Large intestine (tissue), 3 donors: ENCODE results near the gene CDH23. TPM values are rescaled to one million over a fixed set of nuclear protein-coding genes. Genes with fewer than 3 reads are reported as not detected.

Experiments
- DNase-seq, 2 donors: peaks; one replicate each; pipeline versions ENCODE4 v3.0.0 to v3.0.0-alpha.2; 2013
- H3K27ac ChIP-seq: one replicate; pipeline ENCODE4 v1.5.1; 2013; ENCODE audit warnings: low read length
- H3K27me3 ChIP-seq: 2 replicates; pipeline ENCODE4 v1.6.1; 2013; ENCODE audit warnings: low read length; ENCODE audit not compliant: control insufficient read depth, insufficient read depth
- H3K36me3 ChIP-seq: 2 replicates; pipeline ENCODE4 v1.6.1; 2013; ENCODE audit warnings: low read length; ENCODE audit not compliant: control insufficient read depth, insufficient read depth
- H3K4me1 ChIP-seq: one replicate; pipeline ENCODE4 v1.6.1; 2013; ENCODE audit warnings: low read length; ENCODE audit not compliant: control insufficient read depth, insufficient read depth
- H3K4me3 ChIP-seq: one replicate; pipeline ENCODE4 v1.5.1; 2013; ENCODE audit warnings: low read length
- H3K9me3 ChIP-seq: one replicate; pipeline ENCODE4 v1.6.1; 2013; ENCODE audit warnings: mild to moderate bottlenecking, low read depth, low read length, moderate library complexity; ENCODE audit not compliant: control insufficient read depth
- WGBS: methylation state at CpG from one replicate; pipeline ENCODE4 v1.1.5; 2013; ENCODE audit warnings: low lambda C conversion rate; ENCODE audit not compliant: insufficient coverage; 5-methylcytosine and 5-hydroxymethylcytosine counted together
- polyA plus RNA-seq: library from polyadenylated mRNA; unstranded; fragments of 120-200 nt; gene quantifications from one replicate; pipeline ENCODE4 v1.2.1, GENCODE V29; 2013

Gene CDH23
- polyA plus RNA-seq, 1 donor = 1.7 TPM

DNA sequence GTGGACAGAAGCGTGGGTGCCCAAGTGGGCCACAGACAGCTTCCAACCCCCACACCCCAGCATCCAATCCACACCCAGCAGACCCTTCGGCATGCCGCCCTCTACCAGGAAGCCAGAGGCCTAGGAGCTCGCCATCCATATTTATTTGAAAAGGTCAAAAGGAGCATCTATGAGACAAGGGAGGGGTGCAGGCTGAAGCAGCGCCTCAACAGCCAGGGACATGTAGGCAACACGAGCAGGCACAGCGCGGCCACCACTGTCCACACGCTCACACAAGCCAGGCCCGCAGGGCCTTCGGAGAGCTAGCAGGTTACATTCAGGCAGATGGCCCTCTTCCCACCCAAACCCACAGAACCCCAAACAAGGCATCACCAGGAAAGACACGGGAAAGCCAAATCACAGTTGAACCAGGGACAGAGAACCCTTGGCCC is 419.7 kb downstream of the CDH23 start:
- no peak for DNase-seq
- Histone ChIP-seq H3K4me1 (no peaks in the 10 kb centered on the region), H3K4me3 (no peak overlapping the region), H3K27me3 (no peaks in the 10 kb centered on the region), H3K9me3 (no peaks in the 10 kb centered on the region), H3K36me3 (peaks cover 66% of the 10 kb centered on the region), H3K27ac (no peak overlapping the region)
- WGBS = no CpG with 5 or more reads among the region's 12 CpGs

DNA sequence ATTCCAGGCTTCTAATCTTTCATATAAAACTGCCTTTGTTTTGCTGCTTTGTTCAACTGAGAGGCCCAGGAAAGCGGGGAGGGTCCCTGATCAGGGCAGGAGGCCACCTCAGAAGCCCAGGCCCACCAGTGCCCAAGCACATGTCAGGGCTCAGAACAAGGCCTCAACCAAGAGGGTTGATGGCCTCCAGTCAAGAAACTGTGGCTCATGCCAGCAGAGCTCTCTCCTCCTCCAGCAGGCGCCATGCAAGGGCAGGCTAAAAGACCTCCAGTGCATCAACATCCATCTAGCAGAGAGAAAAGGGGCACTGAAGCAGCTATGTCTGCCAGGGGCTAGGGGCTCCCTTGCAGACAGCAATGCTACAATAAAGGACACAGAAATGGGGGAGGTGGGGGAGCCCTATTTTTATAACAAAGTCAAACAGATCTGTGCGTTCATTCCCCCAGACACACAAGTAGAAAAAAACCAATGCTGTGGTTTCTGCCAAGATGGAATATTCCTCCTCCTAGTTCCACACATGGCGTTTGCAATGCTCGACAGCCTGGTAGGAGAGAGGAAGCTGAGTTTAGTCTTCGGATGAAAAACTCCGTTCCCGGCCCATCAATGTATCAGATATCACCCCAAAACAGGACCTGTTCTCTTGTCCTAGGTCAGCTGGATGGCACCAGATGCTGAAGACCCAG is 420.4 kb downstream of the CDH23 start:
- Histone ChIP-seq H3K36me3 (peaks cover 72% of the 10 kb centered on the region), H3K27ac (no peak overlapping the region), H3K9me3 (no peaks in the 10 kb centered on the region), H3K4me3 (no peak overlapping the region), H3K27me3 (no peaks in the 10 kb centered on the region), H3K4me1 (no peaks in the 10 kb centered on the region)
- no peak for DNase-seq
- WGBS = no CpG with 5 or more reads among the region's 8 CpGs

GRCh38 chr10:71817831-71818655 is 421.3 kb downstream of the CDH23 start:
- H3K9me3 ChIP-seq = no peaks in the 10 kb centered on the region
- no peak overlapping the region for H3K27ac ChIP-seq
- no peak for DNase-seq
- WGBS = no CpG with 5 or more reads among the region's 9 CpGs
- H3K4me3 ChIP-seq = no peak overlapping the region
- no peaks in the 10 kb centered on the region for H3K27me3 ChIP-seq
- H3K4me1 ChIP-seq = no peaks in the 10 kb centered on the region
- H3K36me3 ChIP-seq = peaks cover 81% of the 10 kb centered on the region

- Histone ChIP-seq H3K27ac (no peak overlapping the region), H3K4me3 (no peak overlapping the region), H3K27me3 (no peaks in the 10 kb centered on the region), H3K9me3 (no peaks in the 10 kb centered on the region), H3K36me3 (peaks cover 88% of the 10 kb centered on the region), H3K4me1 (no peaks in the 10 kb centered on the region)
- no CpG with 5 or more reads among the region's 14 CpGs for WGBS
- DNase-seq = no peak
These were observed 422.0 kb downstream of the CDH23 start for GRCh38 chr10:71818674-71819260.

DNA sequence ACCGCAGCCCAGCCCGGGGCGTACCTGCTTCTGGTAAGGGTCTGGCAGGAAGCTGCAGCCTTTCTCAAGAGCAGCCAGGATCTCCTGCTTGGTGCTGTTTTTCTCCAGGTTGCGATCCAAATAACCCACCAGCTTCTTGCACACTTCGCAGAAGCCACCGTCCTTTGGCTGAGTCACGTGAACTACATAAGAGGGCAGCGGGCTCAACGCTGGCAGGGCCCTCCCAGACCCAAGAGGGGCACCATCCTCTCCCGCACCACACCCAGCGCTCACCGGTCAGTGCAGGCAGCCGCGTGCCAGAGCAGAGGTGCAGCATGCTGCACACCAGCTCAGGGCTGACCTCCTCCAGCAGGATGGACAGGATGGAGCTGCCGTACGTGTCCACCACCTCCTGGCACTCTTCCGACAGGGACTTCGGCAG is 422.7 kb downstream of the CDH23 start:
- H3K4me1 ChIP-seq = no peaks in the 10 kb centered on the region
- H3K36me3 ChIP-seq = peaks cover 95% of the 10 kb centered on the region
- WGBS = no CpG with 5 or more reads among the region's 18 CpGs
- no peak overlapping the region for H3K4me3 ChIP-seq
- no peak for DNase-seq
- H3K9me3 ChIP-seq = no peaks in the 10 kb centered on the region
- no peaks in the 10 kb centered on the region for H3K27me3 ChIP-seq
- H3K27ac ChIP-seq = no peak overlapping the region

DNA sequence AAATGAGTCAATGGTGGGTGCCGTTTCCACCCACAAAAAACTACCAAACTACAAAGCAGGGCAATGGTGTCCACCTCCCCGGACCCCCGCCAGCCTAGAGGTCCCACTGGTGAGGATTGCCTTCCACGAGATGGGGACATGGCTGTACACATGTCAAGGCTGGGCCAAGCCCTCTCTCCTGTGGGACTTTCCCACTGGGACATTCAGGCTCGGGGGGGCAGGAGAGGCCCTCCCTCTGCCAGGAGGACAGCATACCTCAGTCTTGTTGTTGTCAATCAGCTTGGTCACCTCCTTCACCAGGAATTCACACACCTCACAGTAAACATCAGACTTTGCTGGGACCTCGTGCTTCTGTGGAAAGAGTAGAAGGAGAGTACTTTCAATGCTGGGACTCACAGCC is 423.3 kb downstream of the CDH23 start:
- Histone ChIP-seq H3K36me3 (peaks cover 96% of the 10 kb centered on the region), H3K9me3 (no peaks in the 10 kb centered on the region), H3K4me1 (no peaks in the 10 kb centered on the region), H3K27ac (no peak overlapping the region), H3K27me3 (no peaks in the 10 kb centered on the region), H3K4me3 (no peak overlapping the region)
- no peak for DNase-seq
- no CpG with 5 or more reads among the region's 6 CpGs for WGBS

GRCh38 chr10:71820966-71821365 is 424.2 kb downstream of the CDH23 start:
- Histone ChIP-seq H3K4me1 (no peaks in the 10 kb centered on the region), H3K27ac (no peak overlapping the region), H3K36me3 (peaks cover 98% of the 10 kb centered on the region), H3K27me3 (no peaks in the 10 kb centered on the region), H3K9me3 (no peaks in the 10 kb centered on the region), H3K4me3 (no peak overlapping the region)
- 100% methylated on average over 1 of the region's 8 CpGs for WGBS
- DNase-seq = no peak

GRCh38 chr10:71821909-71822763 is 425.4 kb downstream of the CDH23 start:
- Histone ChIP-seq H3K4me1 (no peaks in the 10 kb centered on the region), H3K27me3 (no peaks in the 10 kb centered on the region), H3K4me3 (no peak overlapping the region), H3K9me3 (no peaks in the 10 kb centered on the region), H3K27ac (no peak overlapping the region), H3K36me3 (peaks cover 97% of the 10 kb centered on the region)
- WGBS = no CpG with 5 or more reads among the region's 9 CpGs
- no peak for DNase-seq

- Histone ChIP-seq H3K27ac (no peak overlapping the region), H3K27me3 (no peaks in the 10 kb centered on the region), H3K4me3 (no peak overlapping the region), H3K36me3 (peaks cover 95% of the 10 kb centered on the region), H3K9me3 (no peaks in the 10 kb centered on the region), H3K4me1 (no peaks in the 10 kb centered on the region)
- no CpG with 5 or more reads among the region's 4 CpGs for WGBS
- no peak for DNase-seq
These were observed 426.6 kb downstream of the CDH23 start for GRCh38 chr10:71823356-71823755.

DNA sequence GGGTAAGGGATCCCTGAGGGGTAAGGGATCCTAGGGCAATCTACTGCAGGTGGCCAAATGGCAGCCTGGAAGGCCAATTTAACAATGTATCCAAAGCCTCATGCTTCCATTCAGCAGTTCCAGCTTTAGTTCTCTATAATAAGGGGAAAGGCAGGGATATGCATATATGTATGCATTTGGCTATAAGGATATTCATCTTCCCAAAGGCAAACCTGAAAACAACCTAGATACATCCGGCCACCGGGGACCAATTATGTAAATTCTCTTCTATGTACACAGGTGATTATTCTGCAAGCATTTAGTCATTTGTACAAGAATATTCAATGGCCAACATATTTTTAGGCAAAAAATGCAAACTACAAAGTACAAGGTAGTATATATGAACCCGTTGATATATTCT is 427.6 kb downstream of the CDH23 start:
- Histone ChIP-seq H3K36me3 (peaks cover 95% of the 10 kb centered on the region), H3K9me3 (no peaks in the 10 kb centered on the region), H3K4me1 (no peaks in the 10 kb centered on the region), H3K27me3 (no peaks in the 10 kb centered on the region), H3K27ac (no peak overlapping the region), H3K4me3 (no peak overlapping the region)
- DNase-seq = no peak
- 100% methylated on average over 1 of the region's 3 CpGs for WGBS
